Renal pelvis (tissue), 12 donors: ENCODE measurements around the gene KIF2C. TPM values are rescaled to one million over a fixed set of nuclear protein-coding genes. Genes with fewer than 3 reads are reported as not detected.
A peak's percentile ranks its signal among the peaks of the same experiment; 100 is the strongest.
"Not testable (repeated sequence)": the region's sequence is repeated elsewhere in the genome, so short reads cannot be mapped to it uniquely, and the experiment has no call there.

Experiments
- DNase-seq: peaks from one replicate; pipeline ENCODE4 v3.0.0-alpha.2; 2013
- long read RNA-seq, 16 experiments: transcript quantifications; one replicate each; lab custom pipeline, GENCODE V29; 2026
- polyA plus RNA-seq, 3 donors: library from polyadenylated mRNA; unstranded; fragments of 120-200 nt; gene quantifications; one replicate each; pipeline ENCODE4 v1.2.1, GENCODE V29; 2013; ENCODE audit not compliant: insufficient read length in 3 of 3

Gene KIF2C
- polyA plus RNA-seq, result 10 to 100 TPM; 27.0 to 30.8 (median 28.1) TPM
- long read RNA-seq, donor 1, partial matches to known transcripts, result 0 of 3 reads
- long read RNA-seq, donor 1, other reads (novel, unspliced or antisense), result 0 of 3 reads
- long read RNA-seq, donor 2, partial matches to known transcripts, result 0 of 4 reads
- long read RNA-seq, donor 2, other reads (novel, unspliced or antisense), result 0 of 4 reads
- long read RNA-seq, donor 3, partial matches to known transcripts, result 0 of 4 reads
- long read RNA-seq, donor 3, other reads (novel, unspliced or antisense), result 0 of 4 reads
- long read RNA-seq, donor 4, partial matches to known transcripts, result 0 of 3 reads
- long read RNA-seq, donor 4, other reads (novel, unspliced or antisense), result 0 of 3 reads
- long read RNA-seq, donor 5, partial matches to known transcripts, result 0 of 2 reads
- long read RNA-seq, donor 5, other reads (novel, unspliced or antisense), result 0 of 2 reads
- long read RNA-seq, donor 6, transcript KIF2C-202 (21 exons, 2,879 nt), result major isoform, 6 of 6 reads
- long read RNA-seq, donor 6, partial matches to known transcripts, result 0 of 6 reads
- long read RNA-seq, donor 6, other reads (novel, unspliced or antisense), result 0 of 6 reads
- long read RNA-seq, donor 7, transcript KIF2C-202 (21 exons, 2,879 nt), result major isoform, 5 of 6 reads
- long read RNA-seq, donor 7, partial matches to known transcripts, result 0 of 6 reads
- long read RNA-seq, donor 7, other reads (novel, unspliced or antisense), result 0 of 6 reads
- long read RNA-seq, donor 8, partial matches to known transcripts, result 0 of 1 reads
- long read RNA-seq, donor 8, other reads (novel, unspliced or antisense), result 0 of 1 reads
- long read RNA-seq, donor 9, partial matches to known transcripts, result 0 of 3 reads
- long read RNA-seq, donor 9, other reads (novel, unspliced or antisense), result 0 of 3 reads
- long read RNA-seq, donor 10, transcript KIF2C-202 (21 exons, 2,879 nt), result major isoform, 5 of 5 reads
- long read RNA-seq, donor 10, partial matches to known transcripts, result 0 of 5 reads
- long read RNA-seq, donor 10, other reads (novel, unspliced or antisense), result 0 of 5 reads
- long read RNA-seq, donor 11, partial matches to known transcripts, result 0 of 2 reads
- long read RNA-seq, donor 11, other reads (novel, unspliced or antisense), result 0 of 2 reads
- long read RNA-seq, donor 12, partial matches to known transcripts, result 25 of 51 reads
- long read RNA-seq, donor 12, other reads (novel, unspliced or antisense), result 22 of 51 reads
- long read RNA-seq, donor 13, partial matches to known transcripts, result 0 of 2 reads
- long read RNA-seq, donor 13, other reads (novel, unspliced or antisense), result 0 of 2 reads
- long read RNA-seq, donor 14, result 0 reads
- long read RNA-seq, donor 15, partial matches to known transcripts, result 5 of 9 reads
- long read RNA-seq, donor 15, other reads (novel, unspliced or antisense), result 0 of 9 reads
- long read RNA-seq, donor 16, partial matches to known transcripts, result 0 of 2 reads
- long read RNA-seq, donor 16, other reads (novel, unspliced or antisense), result 0 of 2 reads

- DNase-seq, result peak; percentile 97
Measured at GRCh38 chr1:44739307-44740178, at the start of gene KIF2C. Gene KIF2C, plus strand, starts transcription at chr1:44739837. Its CDS starts 96 bp downstream, at chr1:44739933.

DNA sequence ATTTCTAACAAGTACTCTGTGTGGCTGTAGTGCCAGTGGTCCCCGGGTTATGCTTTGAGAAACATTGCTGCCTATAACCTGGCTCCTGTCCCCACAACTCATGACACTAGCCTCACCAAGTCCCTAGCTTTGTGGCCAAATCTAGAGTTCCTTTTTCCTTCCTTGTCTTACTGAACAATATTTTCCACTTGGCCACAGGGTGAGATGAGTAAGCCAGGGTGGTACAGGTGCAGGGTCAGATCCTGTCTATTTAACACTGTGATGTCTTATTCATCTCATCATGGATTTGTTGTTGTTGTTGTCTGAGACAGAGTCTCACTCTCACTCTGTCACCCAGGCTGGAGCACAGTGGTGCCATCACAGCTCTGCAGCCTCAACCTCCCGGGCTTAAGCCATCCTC lies 46.5 kb upstream of the KIF2C start:
- DNase-seq, result no peak

GRCh38 chr1:44693900-44694299 lies 45.7 kb upstream of the KIF2C start:
- DNase-seq, result no peak

DNA sequence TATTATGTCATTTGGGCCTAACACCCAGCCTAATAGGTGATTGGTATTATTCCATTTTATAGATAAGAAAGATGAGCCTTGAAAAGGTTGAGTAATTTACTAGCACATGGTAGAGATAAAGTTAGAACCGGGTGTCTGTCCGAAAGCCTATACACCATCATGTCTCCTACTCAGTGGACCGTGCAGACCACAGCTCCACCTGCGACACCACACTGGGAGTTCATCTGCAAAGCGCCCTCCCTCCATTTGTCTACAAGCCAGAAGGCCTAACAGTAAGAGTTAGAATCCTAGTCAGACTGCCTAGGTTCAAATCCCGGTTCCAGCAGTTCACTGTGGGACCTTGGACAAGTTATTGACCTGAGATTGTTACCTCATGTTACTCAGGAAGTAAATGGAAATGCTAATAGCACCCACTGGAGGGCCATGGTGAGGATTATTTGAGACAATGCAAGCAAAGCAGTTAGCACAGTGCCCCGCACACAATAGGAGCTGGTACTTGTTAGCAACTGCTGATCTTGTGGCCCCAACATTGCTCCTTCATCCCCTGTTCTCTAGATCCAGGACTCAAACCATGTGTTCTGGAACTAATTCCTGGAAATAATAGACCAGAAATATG lies 44.7 kb upstream of the KIF2C start:
- DNase-seq, result no peak

DNA sequence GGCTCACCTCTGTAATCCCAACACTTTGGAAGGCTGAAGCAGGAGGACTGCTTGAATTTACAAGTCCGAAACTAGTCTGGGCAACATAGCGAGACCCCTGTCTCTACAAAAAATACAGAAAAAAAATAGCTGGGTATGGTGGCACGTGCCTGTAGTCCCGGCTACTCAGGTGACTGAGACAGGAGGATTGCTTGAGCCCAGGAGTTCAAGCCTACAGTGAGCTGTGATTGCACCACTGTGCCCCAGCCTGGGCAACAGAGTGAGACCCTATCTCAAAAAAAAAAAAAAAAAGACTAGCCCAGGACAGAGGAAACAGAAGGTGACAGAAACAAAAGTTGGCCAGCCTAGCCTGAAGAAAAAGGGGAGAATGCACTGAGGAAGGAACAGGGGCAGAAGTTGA lies 44.0 kb upstream of the KIF2C start:
- DNase-seq, result no peak

- no peak for DNase-seq
Measured at GRCh38 chr1:44696101-44696500, 43.5 kb upstream of the KIF2C start.

- DNase-seq, result no peak
Measured at GRCh38 chr1:44696789-44697345, 42.8 kb upstream of the KIF2C start.

GRCh38 chr1:44698138-44698537 lies 41.5 kb upstream of the KIF2C start:
- DNase-seq, result no peak

DNA sequence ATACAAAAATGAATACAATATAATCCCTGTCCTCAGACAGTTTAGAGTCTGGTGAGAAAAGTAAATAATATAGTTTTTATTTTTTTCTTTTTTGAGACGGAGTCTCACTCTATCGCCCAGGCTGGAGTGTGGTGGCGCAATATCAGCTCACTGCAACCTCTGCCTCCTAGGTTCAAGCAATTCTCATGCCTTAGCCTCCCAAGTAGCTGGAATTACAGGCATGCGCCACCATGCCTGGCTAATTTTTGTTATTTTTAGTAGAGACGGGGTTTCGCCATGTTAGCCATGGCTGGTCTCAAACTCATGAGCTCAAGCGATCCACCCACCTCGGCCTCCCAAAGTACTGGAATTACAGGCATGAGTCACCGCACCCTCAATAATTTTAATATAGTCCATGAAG lies 40.3 kb upstream of the KIF2C start:
- DNase-seq, result not testable (repeated sequence)

DNA sequence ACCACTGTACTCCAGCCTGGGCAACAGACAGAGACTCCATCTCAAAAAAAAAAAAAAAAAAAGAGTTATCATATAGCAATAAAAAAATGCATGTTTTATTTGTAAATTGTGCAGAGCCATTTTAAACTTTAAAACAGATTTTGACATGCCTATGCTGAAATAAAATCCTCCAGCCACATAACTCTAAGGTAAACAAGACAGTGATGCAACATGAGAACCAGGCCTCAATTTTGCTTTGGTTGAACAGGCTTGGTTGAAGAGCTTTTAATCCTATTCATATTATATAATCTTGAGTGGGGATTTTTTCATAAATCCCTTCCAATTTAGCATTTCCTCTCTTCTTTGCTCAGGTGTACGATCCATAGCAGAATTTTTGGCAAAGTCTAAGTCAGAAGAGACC lies 39.1 kb upstream of the KIF2C start:
- DNase-seq, result no peak

GRCh38 chr1:44701141-44701573 lies 38.5 kb upstream of the KIF2C start:
- peak; percentile 59 for DNase-seq

GRCh38 chr1:44705470-44705869 lies 34.2 kb upstream of the KIF2C start:
- DNase-seq, result no peak

DNA sequence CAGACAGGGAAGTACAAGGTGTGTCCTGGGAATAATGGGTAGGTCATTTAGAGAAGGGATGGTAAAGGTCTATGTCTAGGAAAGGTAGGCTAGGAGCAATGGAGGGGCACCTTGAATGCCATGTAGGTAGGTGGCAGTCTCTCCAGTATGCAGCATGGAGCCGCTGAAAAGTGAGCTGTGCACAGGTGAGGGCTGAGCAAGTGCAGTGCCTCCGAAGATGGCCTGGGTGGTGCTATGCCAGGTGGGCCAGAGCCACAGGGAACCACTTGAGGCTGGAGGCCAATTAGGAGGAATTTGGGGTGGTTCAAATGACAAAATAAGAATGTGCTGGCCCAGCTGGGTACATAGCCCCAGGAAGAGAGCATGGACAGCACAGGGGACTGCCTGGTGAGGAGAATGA lies 33.7 kb upstream of the KIF2C start:
- no peak for DNase-seq

DNA sequence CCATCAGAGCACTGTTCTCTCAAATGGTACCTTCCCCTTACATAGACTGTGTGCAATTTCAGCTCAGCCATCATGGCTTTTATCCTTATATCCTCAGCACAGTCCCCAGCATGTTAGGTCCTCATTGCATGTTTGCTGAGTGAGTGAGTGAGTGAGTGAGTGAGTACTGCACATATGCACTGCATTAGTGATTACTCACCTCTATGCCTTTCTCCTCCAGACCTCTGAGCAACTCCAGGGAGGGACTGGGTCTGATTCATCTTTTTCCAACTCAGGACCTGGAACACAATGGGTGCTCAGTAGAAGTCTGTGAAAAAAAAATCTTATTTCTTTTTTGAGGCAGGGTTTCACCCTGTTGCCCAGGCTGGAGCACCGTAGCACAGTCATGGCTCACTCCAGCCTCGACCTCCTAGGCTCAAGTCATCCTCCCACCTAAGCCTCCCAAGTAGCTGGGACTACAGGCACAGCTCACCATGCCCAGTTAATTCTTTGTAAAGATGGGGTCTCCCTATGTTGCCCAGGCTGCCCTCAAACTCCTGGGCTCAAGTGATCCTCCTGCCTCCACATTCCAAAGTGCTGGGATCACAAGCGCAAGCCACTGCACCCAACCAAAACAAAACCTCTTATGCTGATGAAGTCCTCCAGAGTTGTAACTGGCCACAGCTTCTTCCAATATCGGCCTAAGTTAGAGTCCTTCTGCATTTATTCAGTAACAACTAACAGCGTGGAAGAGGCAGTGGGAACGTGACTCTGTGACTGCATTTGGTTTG lies 32.3 kb upstream of the KIF2C start:
- DNase-seq, result no peak

- no peak for DNase-seq
Measured at GRCh38 chr1:44707959-44708831, 31.4 kb upstream of the KIF2C start.

DNA sequence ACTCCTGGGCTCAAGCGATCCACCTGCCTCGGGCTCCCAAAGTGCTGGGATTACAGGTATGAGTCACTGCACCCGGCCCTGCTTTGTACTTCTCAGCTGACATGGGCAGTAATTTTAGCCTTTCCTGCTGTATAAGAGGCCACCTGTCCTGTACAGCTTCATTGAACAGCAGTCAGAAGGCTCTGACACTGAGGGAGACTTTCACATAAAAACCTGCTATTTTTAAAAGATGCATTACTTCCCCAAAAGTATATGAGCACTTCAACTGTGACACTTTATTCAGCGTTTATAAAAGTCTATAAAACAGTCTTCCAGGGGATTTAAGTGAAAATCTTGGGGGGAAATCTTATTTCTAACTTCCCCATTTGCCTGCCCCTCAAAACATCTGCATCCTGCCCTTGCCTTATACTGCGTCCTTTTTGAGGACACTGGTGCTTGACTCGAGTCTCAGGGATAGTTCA lies 26.3 kb upstream of the KIF2C start:
- no peak for DNase-seq

- no peak for DNase-seq
Measured at GRCh38 chr1:44714532-44714931, 25.1 kb upstream of the KIF2C start.
